Measurements from ENCODE around the gene CCSER1. TPM values are rescaled to one million over a fixed set of nuclear protein-coding genes. Genes with fewer than 3 reads are reported as not detected.

CCSER1 gene
- total and polyA plus RNA-seq, 2 experiments from 2014 or later = 5.2 to 23.4 TPM

DNA sequence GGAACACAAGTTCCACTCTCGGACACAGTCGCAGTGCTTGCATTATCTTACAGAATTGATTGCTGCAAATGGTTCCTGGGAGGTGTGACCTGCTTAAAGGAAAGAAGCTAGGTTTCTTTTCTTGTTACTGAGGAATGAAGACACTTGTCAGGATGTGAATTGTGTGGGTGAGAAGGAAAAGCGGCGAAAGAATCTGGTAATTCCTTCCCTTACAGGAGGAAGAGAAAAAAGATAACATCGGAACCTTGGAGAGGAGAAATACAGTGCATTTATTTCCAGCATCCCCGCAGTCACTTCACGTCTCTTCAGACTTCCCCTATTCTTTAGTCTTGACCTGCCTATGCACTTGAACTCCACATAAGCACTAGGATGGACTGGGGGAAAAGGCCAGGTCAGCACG is 389 bp upstream of the CCSER1 start:
- no peaks in the 10 kb centered on the region for H4K20me1 ChIP-seq (ENCODE audit: insufficient read depth, poor library complexity, severe bottlenecking)
- DNase-seq (ENCODE audit: low spot score) = no peak
- H3K4me3 ChIP-seq = no peak overlapping the region
- H3K27ac ChIP-seq = peak overlapping the region; percentile 13
- peaks cover 20% of the 10 kb centered on the region for H3K79me2 ChIP-seq
- peak overlapping the region; percentile 79 for H2AFZ ChIP-seq
- H3K4me2 ChIP-seq = peak overlapping the region; percentile 79
- WGBS (ENCODE audit: low lambda C conversion rate, missing lambda C conversion rate) = 39% methylated on average over 8 of the region's 8 CpGs
- H3K9me3 ChIP-seq (ENCODE audit: low read depth) = no peaks in the 10 kb centered on the region
- H3K4me1 ChIP-seq (ENCODE audit: insufficient read depth) = no peaks in the 10 kb centered on the region
- H3K9me2 ChIP-seq (replicated peaks; ENCODE audit: insufficient read depth) = no peaks in the 10 kb centered on the region
- TF ChIP-seq EZH2phosphoT487 (IDR thresholded peaks at IDR 0.05; ENCODE audit: low read depth, severe bottlenecking, unreplicated experiment) (no peak), EZH2 (IDR thresholded peaks at IDR 0.05; ENCODE audit: borderline replicate concordance) (no peak)
- TF ChIP-seq, protein P1, sequence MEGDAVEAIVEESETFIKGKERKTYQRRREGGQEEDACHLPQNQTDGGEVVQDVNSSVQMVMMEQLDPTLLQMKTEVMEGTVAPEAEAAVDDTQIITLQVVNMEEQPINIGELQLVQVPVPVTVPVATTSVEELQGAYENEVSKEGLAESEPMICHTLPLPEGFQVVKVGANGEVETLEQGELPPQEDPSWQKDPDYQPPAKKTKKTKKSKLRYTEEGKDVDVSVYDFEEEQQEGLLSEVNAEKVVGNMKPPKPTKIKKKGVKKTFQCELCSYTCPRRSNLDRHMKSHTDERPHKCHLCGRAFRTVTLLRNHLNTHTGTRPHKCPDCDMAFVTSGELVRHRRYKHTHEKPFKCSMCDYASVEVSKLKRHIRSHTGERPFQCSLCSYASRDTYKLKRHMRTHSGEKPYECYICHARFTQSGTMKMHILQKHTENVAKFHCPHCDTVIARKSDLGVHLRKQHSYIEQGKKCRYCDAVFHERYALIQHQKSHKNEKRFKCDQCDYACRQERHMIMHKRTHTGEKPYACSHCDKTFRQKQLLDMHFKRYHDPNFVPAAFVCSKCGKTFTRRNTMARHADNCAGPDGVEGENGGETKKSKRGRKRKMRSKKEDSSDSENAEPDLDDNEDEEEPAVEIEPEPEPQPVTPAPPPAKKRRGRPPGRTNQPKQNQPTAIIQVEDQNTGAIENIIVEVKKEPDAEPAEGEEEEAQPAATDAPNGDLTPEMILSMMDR (IDR thresholded peaks at IDR 0.05; ENCODE audit: poor library complexity) = no peak
- no peaks in the 10 kb centered on the region for H3K36me3 ChIP-seq (replicated peaks; ENCODE audit: insufficient read depth, low read depth)
- no peaks in the 10 kb centered on the region for H3K27me3 ChIP-seq

DNA sequence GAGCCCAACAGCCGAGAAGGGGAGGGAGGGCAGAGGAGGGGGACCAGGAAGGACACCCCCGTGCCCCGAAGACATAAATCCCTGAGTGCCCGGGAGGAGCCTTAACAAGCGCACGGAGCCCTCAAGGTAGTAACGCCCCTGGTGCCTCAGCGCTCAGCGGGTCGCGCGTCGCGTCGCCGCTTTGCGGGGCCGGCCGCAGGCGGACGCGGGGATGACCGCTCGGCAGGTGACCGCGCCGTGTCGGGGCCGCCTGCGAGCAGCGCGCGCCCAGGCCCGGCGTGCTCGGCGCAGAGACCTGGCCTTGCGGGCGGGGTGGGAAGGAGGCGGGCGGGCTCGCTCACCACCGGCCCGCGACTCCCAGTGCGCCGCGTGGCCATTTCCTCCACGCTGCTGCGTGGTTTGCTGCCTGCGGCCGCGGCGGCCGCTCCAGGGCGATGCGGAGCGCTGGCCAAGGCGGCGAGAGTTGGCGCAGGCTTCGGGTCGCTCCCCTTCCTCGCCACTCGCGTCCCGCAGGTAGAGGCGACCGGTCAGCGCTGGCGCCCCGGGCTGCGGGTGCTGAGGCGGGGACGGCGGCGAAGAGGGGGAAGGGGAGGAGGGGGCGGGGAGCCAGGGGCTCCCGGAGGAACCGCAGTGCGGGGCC is 632 bp downstream of the CCSER1 start:
- Histone ChIP-seq H2AFZ (peak overlapping the region; percentile 79), H3K4me2 (peak overlapping the region; percentile 79)

GRCh38 chr4:90128961-90129495 is 1.8 kb downstream of the CCSER1 start:
- H3K36me3 ChIP-seq (replicated peaks; ENCODE audit: insufficient read depth, low read depth) = no peaks in the 10 kb centered on the region
- no peaks in the 10 kb centered on the region for H3K27me3 ChIP-seq
- H3K4me3 ChIP-seq = peak overlapping the region; percentile 54
- DNase-seq (ENCODE audit: low spot score) = no peak
- H3K79me2 ChIP-seq = peaks cover 29% of the 10 kb centered on the region
- H2AFZ ChIP-seq = peak overlapping the region; percentile 79
- H3K4me1 ChIP-seq (ENCODE audit: insufficient read depth) = no peaks in the 10 kb centered on the region
- WGBS (ENCODE audit: low lambda C conversion rate, missing lambda C conversion rate) = 31% methylated on average over 4 of the region's 4 CpGs
- no peaks in the 10 kb centered on the region for H3K9me2 ChIP-seq (replicated peaks; ENCODE audit: insufficient read depth)
- no peaks in the 10 kb centered on the region for H4K20me1 ChIP-seq (ENCODE audit: insufficient read depth, poor library complexity, severe bottlenecking)
- peak overlapping the region; percentile 84 for H3K27ac ChIP-seq
- TF ChIP-seq EZH2phosphoT487 (IDR thresholded peaks at IDR 0.05; ENCODE audit: low read depth, severe bottlenecking, unreplicated experiment) (no peak), EZH2 (IDR thresholded peaks at IDR 0.05; ENCODE audit: borderline replicate concordance) (no peak)
- TF ChIP-seq, protein P1 (IDR thresholded peaks at IDR 0.05; ENCODE audit: poor library complexity) = no peak
- no peaks in the 10 kb centered on the region for H3K9me3 ChIP-seq (ENCODE audit: low read depth)
- peak overlapping the region; percentile 79 for H3K4me2 ChIP-seq

More for the DNA sequence above, 632 bp downstream of the CCSER1 start:
- no peaks in the 10 kb centered on the region for H3K27me3 ChIP-seq
- DNase-seq (ENCODE audit: low spot score) = peak; percentile 63
- peaks cover 27% of the 10 kb centered on the region for H3K79me2 ChIP-seq
- no peaks in the 10 kb centered on the region for H3K9me3 ChIP-seq (ENCODE audit: low read depth)
- H3K36me3 ChIP-seq (replicated peaks; ENCODE audit: insufficient read depth, low read depth) = no peaks in the 10 kb centered on the region
- H3K9me2 ChIP-seq (replicated peaks; ENCODE audit: insufficient read depth) = no peaks in the 10 kb centered on the region
- 1% methylated on average over 49 of the region's 81 CpGs for WGBS (ENCODE audit: low lambda C conversion rate, missing lambda C conversion rate)
- TF ChIP-seq EZH2 (IDR thresholded peaks at IDR 0.05; ENCODE audit: borderline replicate concordance) = no peak
- no peak for TF ChIP-seq EZH2phosphoT487 (IDR thresholded peaks at IDR 0.05; ENCODE audit: low read depth, severe bottlenecking, unreplicated experiment)
- TF ChIP-seq, protein P1 (IDR thresholded peaks at IDR 0.05; ENCODE audit: poor library complexity) = no peak
- peak overlapping the region; percentile 54 for H3K4me3 ChIP-seq
- no peaks in the 10 kb centered on the region for H4K20me1 ChIP-seq (ENCODE audit: insufficient read depth, poor library complexity, severe bottlenecking)
- H3K27ac ChIP-seq = peak overlapping the region; percentile 84
- no peaks in the 10 kb centered on the region for H3K4me1 ChIP-seq (ENCODE audit: insufficient read depth)

All from hepatocyte (in vitro differentiated cells).